K562 (cell line): ENCODE measurements around the gene RIC8B. TPM values are rescaled to one million over a fixed set of nuclear protein-coding genes. Genes with fewer than 3 reads are reported as not detected.
A peak's percentile ranks its signal among the peaks of the same experiment; 100 is the strongest.

Experiments used
- ATAC-seq: fragments of 200-7000 bp; cut with Tn5 transposase; 3 replicates; pipeline ENCODE4 v1.9.1; 2020; ENCODE audit warnings: moderate library complexity
- BruUV-seq: library from RNA; stranded (reverse); fragments of 400-500 nt; replicated peaks from 2 replicates; lab custom pipeline; 2021; lab: Mats Ljungman, UMichigan
- CTCF ChIA-PET: fragments of 300-600 bp; formaldehyde crosslinking; extraction: SDS; loops from one replicate; lab custom pipeline; 2021; ENCODE audit warnings: low intra/inter-chr PET ratio; lab: Yijun Ruan, JAX
- POLR2A ChIA-PET: fragments of 300-600, 350-650 bp; sonication (Branson Sonifier 250); formaldehyde crosslinking; extraction: SDS; loops from one replicate; lab custom pipeline; 2021; ENCODE audit warnings: antibody characterized with exemption, inconsistent platforms; lab: Yijun Ruan, JAX
- DNase-seq, 4 experiments: peaks; one replicate each; pipeline versions ENCODE4 v3.0.0 to v3.0.0-alpha.2; 2011 to 2018; ENCODE audit warnings: low spot score in 3 of 4, mixed read lengths in 3 of 4; ENCODE audit errors: extremely low read depth in 1 of 4
- FAIRE-seq: peaks from 2 replicates; lab custom pipeline; 2011; peaks lifted over from hg19 to GRCh38; lab: Jason Lieb, UNC
- H2AFZ ChIP-seq: 2 replicates; pipeline ENCODE4 v1.6.0; 2011; ENCODE audit warnings: low read depth, low read length, control low read depth, inconsistent platforms
- H3K27ac ChIP-seq: fragments of 200-600 bp; 3 replicates; pipeline ENCODE4 v1.8.0; 2011; ENCODE audit warnings: low read depth, mild to moderate bottlenecking, control low read depth, inconsistent platforms, low read length, moderate library complexity, mixed read lengths; ENCODE audit errors: extremely low read depth
- H3K27me3 ChIP-seq, 2 experiments: fragments of 300-600 bp in 1 of 2; 2 replicates in 1 of 2; 3 replicates in 1 of 2; pipeline versions ENCODE4 v1.6.0 to v1.8.0; 2011; ENCODE audit warnings: inconsistent platforms in 2 of 2, low read length in 2 of 2, mild to moderate bottlenecking in 1 of 2, mixed read lengths in 1 of 2, moderate library complexity in 1 of 2; ENCODE audit not compliant: control insufficient read depth in 2 of 2, insufficient read depth in 2 of 2
- H3K36me3 ChIP-seq: fragments of 300-600 bp; 3 replicates; pipeline ENCODE4 v1.8.0; 2011; ENCODE audit warnings: mild to moderate bottlenecking, low read length, inconsistent platforms; ENCODE audit not compliant: control insufficient read depth, insufficient read depth
- H3K4me1 ChIP-seq, 2 experiments: fragments of 200-600 bp in 1 of 2; replicated peaks in 1 of 2; 2 replicates in 1 of 2; 3 replicates in 1 of 2; pipeline versions ENCODE4 v1.5.1 to v1.8.0; 2011; ENCODE audit warnings: inconsistent platforms in 2 of 2, low read length in 2 of 2, mild to moderate bottlenecking in 1 of 2, mixed read lengths in 1 of 2, moderate library complexity in 1 of 2; ENCODE audit not compliant: control insufficient read depth in 2 of 2, insufficient read depth in 2 of 2
- H3K4me2 ChIP-seq: 2 replicates; pipeline ENCODE4 v1.6.1; 2011; ENCODE audit warnings: low read length, control low read depth, inconsistent platforms, mixed read lengths; ENCODE audit not compliant: insufficient read depth
- H3K4me3 ChIP-seq: fragments of 200-600 bp; sonication (generic), shearing (Covaris generic); 2 replicates; pipeline ENCODE4 v1.5.1; 2016; ENCODE audit warnings: control low read depth, inconsistent platforms
- H3K79me2 ChIP-seq: fragments of 200-600 bp; 3 replicates; pipeline ENCODE4 v1.8.0; 2011; ENCODE audit warnings: low read length, inconsistent platforms; ENCODE audit not compliant: control insufficient read depth, insufficient read depth
- H3K9ac ChIP-seq, 2 experiments: 2 replicates each; pipeline versions ENCODE4 v1.6.0 to v1.6.1; 2011; ENCODE audit warnings: low read depth in 2 of 2, low read length in 2 of 2, control low read depth in 1 of 2, inconsistent platforms in 1 of 2, mild to moderate bottlenecking in 1 of 2, mixed read lengths in 1 of 2; ENCODE audit not compliant: insufficient read depth in 1 of 2
- H3K9me1 ChIP-seq: one replicate; pipeline ENCODE4 v1.6.0; 2011; ENCODE audit warnings: inconsistent platforms, mild to moderate bottlenecking, low read length, moderate library complexity; ENCODE audit not compliant: control insufficient read depth, insufficient read depth
- H3K9me3 ChIP-seq: replicated peaks from 2 replicates; pipeline ENCODE4 v1.5.1; 2011; ENCODE audit warnings: low read depth, low read length, inconsistent platforms; ENCODE audit not compliant: control insufficient read depth, insufficient read depth
- H4K20me1 ChIP-seq: replicated peaks from 2 replicates; pipeline ENCODE4 v1.6.1; 2011; ENCODE audit warnings: low read length, inconsistent platforms, mixed read lengths; ENCODE audit not compliant: control insufficient read depth, insufficient read depth
- FOXM1 ChIP-seq, 2 experiments: fragments of 450-650 bp in 1 of 2; sonication (generic) in 1 of 2; formaldehyde crosslinking in 1 of 2; IDR thresholded peaks; 2 replicates each; pipeline versions ENCODE4 v1.6.1 to v1.9.0; 2017 to 2022; ENCODE audit warnings: low read depth in 2 of 2, mild to moderate bottlenecking in 2 of 2, missing genetic modification reagents in 1 of 2, moderate library complexity in 1 of 2
- GATAD2A ChIP-seq: fragments of 450-650 bp; IDR thresholded peaks from 2 replicates; pipeline ENCODE4 v1.6.1; 2017
- HMG20A ChIP-seq: fragments of 450-650 bp; formaldehyde crosslinking; conservative IDR thresholded peaks from 2 replicates; pipeline ENCODE4 v1.4.0; 2020; ENCODE audit warnings: mild to moderate bottlenecking, mixed read lengths
- KAT7 ChIP-seq: sonication (generic); formaldehyde crosslinking; IDR thresholded peaks from 2 replicates; pipeline ENCODE4 v1.8.0; 2022; ENCODE audit warnings: missing genetic modification reagents, mild to moderate bottlenecking, borderline replicate concordance
- LEF1 ChIP-seq: fragments of 450-650 bp; IDR thresholded peaks from 2 replicates; pipeline ENCODE4 v1.6.1; 2016; ENCODE audit warnings: mild to moderate bottlenecking
- MEIS2 ChIP-seq: fragments of 450-650 bp; IDR thresholded peaks from 2 replicates; pipeline ENCODE4 v1.6.1; 2014; ENCODE audit warnings: mild to moderate bottlenecking; ENCODE audit not compliant: partially characterized antibody
- NFIX ChIP-seq: fragments of 250-450 bp; sonication (Bioruptor Pico); IDR thresholded peaks from 2 replicates; pipeline ENCODE4 v1.4.0; 2020; ENCODE audit warnings: low read depth, mild to moderate bottlenecking, moderate library complexity
- PML ChIP-seq: IDR thresholded peaks from 2 replicates; pipeline ENCODE4 v1.6.1; 2012; ENCODE audit warnings: low read length, inconsistent platforms
- POLR2G ChIP-seq: fragments of 200-400 bp; formaldehyde crosslinking; IDR thresholded peaks from 2 replicates; pipeline ENCODE4 v1.6.1; 2017; ENCODE audit warnings: low read depth, mild to moderate bottlenecking, antibody characterized with exemption, low read length, moderate library complexity
- SMARCE1 ChIP-seq: fragments of 450-650 bp; IDR thresholded peaks from 2 replicates; pipeline ENCODE4 v1.7.1; 2016; ENCODE audit warnings: mild to moderate bottlenecking
- SOX6 ChIP-seq: fragments of 450-650 bp; IDR thresholded peaks from 2 replicates; pipeline ENCODE4 v1.6.1; 2014; ENCODE audit warnings: mild to moderate bottlenecking
- SREBF1 ChIP-seq: fragments of 150-350 bp; IDR thresholded peaks from 2 replicates; pipeline ENCODE4 v1.6.1; 2014; ENCODE audit warnings: antibody characterized with exemption, low read depth, low read length, borderline replicate concordance
- THRA ChIP-seq: fragments of 450-650 bp; IDR thresholded peaks from 2 replicates; pipeline ENCODE4 v1.6.1; 2017; ENCODE audit warnings: mild to moderate bottlenecking, moderate library complexity
- ZBTB8A ChIP-seq: fragments of 450-650 bp; IDR thresholded peaks from 2 replicates; pipeline ENCODE4 v1.6.1; 2018; ENCODE audit warnings: mild to moderate bottlenecking, moderate library complexity; ENCODE audit not compliant: partially characterized antibody
- ZKSCAN3 ChIP-seq: fragments of 250-450 bp; sonication (Bioruptor Pico); IDR thresholded peaks from 2 replicates; pipeline ENCODE4 v1.4.0; 2020
- WGBS: fragments of 100-300 bp; shearing (Covaris generic); methylation state at CpG from one replicate; pipeline ENCODE4 v1.1.6; 2016; ENCODE audit warnings: low coverage, mixed read lengths; ENCODE audit not compliant: insufficient coverage; ENCODE audit errors: missing lambda C conversion rate; 5-methylcytosine and 5-hydroxymethylcytosine counted together
- in situ Hi-C: fragments of 300-500 bp; cut with MboI; formaldehyde crosslinking; loops from 4 replicates; pipeline ENCODE4 v1.15.0; 2018; ENCODE audit warnings: inconsistent platforms, mixed read lengths
- intact Hi-C: fragments of 100-400 bp; cut with micrococcal nuclease; formaldehyde crosslinking; loops from 2 replicates; pipeline ENCODE4 v1.14.2; 2022
- polyA plus RNA-seq, 8 experiments: library from polyadenylated mRNA; depleted of rRNA in 4 of 8; stranded (reverse) in 5 of 8; unstranded in 3 of 8; fragments of >200 nt; fragmentation: Nextera tagmentation in 2 of 8; fragmentation: Illumina TruSeq in 1 of 8; extraction: Ambion mirVana in 2 of 8; extraction: Trizol in 1 of 8; gene quantifications; 2 replicates each; pipeline versions ENCODE4 v1.2.1 to v1.2.3, GENCODE V29; 2011 to 2014; ENCODE audit warnings: inconsistent platforms in 1 of 8, missing spikeins in 1 of 8
- total RNA-seq, 7 experiments: library from RNA; depleted of rRNA in 6 of 7; stranded (reverse); fragments of >200 nt in 6 of 7; fragmentation: Illumina TruSeq in 2 of 7; extraction: Trizol in 2 of 7; gene quantifications; 2 replicates each; pipeline versions ENCODE4 v1.2.1 to v1.2.3, GENCODE V29; 2011 to 2021; ENCODE audit warnings: low replicate concordance in 1 of 7
- TF ChIP-seq, protein P1 (sequence below), 2 experiments: fragments of 450-650 bp; IDR thresholded peaks; 2 replicates each; pipeline ENCODE4 v1.6.1; 2016
- TF ChIP-seq, protein P2 (sequence below): fragments of 450-650 bp; IDR thresholded peaks from 2 replicates; pipeline ENCODE4 v1.7.1; 2018; ENCODE audit warnings: mild to moderate bottlenecking, low read depth; ENCODE audit not compliant: partially characterized antibody

Gene RIC8B
- total and polyA plus RNA-seq, 9 of the 15 experiments (the other 6 are each of a cell fraction or from before 2014, with no cell fraction given), result 0.92 to 8.1 (median 4.8) TPM

- TF ChIP-seq, protein P1, sequence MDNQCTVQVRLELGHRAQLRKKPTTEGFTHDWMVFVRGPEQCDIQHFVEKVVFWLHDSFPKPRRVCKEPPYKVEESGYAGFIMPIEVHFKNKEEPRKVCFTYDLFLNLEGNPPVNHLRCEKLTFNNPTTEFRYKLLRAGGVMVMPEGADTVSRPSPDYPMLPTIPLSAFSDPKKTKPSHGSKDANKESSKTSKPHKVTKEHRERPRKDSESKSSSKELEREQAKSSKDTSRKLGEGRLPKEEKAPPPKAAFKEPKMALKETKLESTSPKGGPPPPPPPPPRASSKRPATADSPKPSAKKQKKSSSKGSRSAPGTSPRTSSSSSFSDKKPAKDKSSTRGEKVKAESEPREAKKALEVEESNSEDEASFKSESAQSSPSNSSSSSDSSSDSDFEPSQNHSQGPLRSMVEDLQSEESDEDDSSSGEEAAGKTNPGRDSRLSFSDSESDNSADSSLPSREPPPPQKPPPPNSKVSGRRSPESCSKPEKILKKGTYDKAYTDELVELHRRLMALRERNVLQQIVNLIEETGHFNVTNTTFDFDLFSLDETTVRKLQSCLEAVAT (IDR thresholded peaks at IDR 0.05), result peak in 1 of 2 experiments; percentile 67; a peak in 1 of 4 replicates
These were observed 135.7 kb downstream of the RIC8B start (continued) for GRCh38 chr12:106910202-106910601.

GRCh38 chr12:106911581-106911980 lies 137.1 kb downstream of the RIC8B start:
- H4K20me1 ChIP-seq, result no peaks in the 10 kb centered on the region
- no TSS peak for BruUV-seq
- POLR2A ChIA-PET, result interaction anchor here (0.6 kb wide), 1 partner anchor 75 kb away, joined by 3 read pairs; the partner anchor contains the start of gene MTERF2
- TF ChIP-seq SMARCE1, result no peak
- TF ChIP-seq THRA, result no peak
- TF ChIP-seq MEIS2, result no peak
- TF ChIP-seq KAT7 (CRISPR knock-in tag), result no peak
- TF ChIP-seq FOXM1 (IDR thresholded peaks at IDR 0.05; ENCODE audit: low read depth), result no peak
- TF ChIP-seq FOXM1 (CRISPR knock-in tag; IDR thresholded peaks at IDR 0.05; ENCODE audit: low read depth), result no peak
- TF ChIP-seq, protein P2, sequence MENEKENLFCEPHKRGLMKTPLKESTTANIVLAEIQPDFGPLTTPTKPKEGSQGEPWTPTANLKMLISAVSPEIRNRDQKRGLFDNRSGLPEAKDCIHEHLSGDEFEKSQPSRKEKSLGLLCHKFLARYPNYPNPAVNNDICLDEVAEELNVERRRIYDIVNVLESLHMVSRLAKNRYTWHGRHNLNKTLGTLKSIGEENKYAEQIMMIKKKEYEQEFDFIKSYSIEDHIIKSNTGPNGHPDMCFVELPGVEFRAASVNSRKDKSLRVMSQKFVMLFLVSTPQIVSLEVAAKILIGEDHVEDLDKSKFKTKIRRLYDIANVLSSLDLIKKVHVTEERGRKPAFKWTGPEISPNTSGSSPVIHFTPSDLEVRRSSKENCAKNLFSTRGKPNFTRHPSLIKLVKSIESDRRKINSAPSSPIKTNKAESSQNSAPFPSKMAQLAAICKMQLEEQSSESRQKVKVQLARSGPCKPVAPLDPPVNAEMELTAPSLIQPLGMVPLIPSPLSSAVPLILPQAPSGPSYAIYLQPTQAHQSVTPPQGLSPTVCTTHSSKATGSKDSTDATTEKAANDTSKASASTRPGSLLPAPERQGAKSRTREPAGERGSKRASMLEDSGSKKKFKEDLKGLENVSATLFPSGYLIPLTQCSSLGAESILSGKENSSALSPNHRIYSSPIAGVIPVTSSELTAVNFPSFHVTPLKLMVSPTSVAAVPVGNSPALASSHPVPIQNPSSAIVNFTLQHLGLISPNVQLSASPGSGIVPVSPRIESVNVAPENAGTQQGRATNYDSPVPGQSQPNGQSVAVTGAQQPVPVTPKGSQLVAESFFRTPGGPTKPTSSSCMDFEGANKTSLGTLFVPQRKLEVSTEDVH, result no peak
- no peak for TF ChIP-seq LEF1
- TF ChIP-seq PML, result no peak
- no peak for TF ChIP-seq ZKSCAN3 (CRISPR knock-in tag)
- TF ChIP-seq NFIX (CRISPR knock-in tag), result no peak
- no peak for TF ChIP-seq GATAD2A
- TF ChIP-seq SOX6, result no peak
- no peak for TF ChIP-seq ZBTB8A
- TF ChIP-seq POLR2G, result no peak
- no peak for TF ChIP-seq HMG20A
- TF ChIP-seq SREBF1, result no peak

More at GRCh38 chr12:106911581-106911980, 137.1 kb downstream of the RIC8B start:
- no peak for DNase-seq
- FAIRE-seq, result no peak
- intact Hi-C loops, result loop anchor here (10.0 kb wide), 1 partner anchor 177 kb away; no protein-coding TSS in a partner anchor
- 11% methylated on average over 6 of the region's 6 CpGs for WGBS
- Histone ChIP-seq H3K9me1 (no peaks in the 10 kb centered on the region), H3K9me3 (no peaks in the 10 kb centered on the region), H3K27me3 (peaks cover 22 to 59% of the 10 kb centered on the region in 2 experiments; a peak in 3 of 5 replicates), H3K79me2 (no peaks in the 10 kb centered on the region), H3K9ac (no peak overlapping the region), H2AFZ (no peak overlapping the region), H3K36me3 (no peaks in the 10 kb centered on the region), H3K4me3 (no peak overlapping the region), H3K27ac (no peak overlapping the region), H3K4me1 (no peaks in the 10 kb centered on the region; a peak in 2 of 5 replicates), H3K4me2 (no peak overlapping the region)
- CTCF ChIA-PET, result no interaction called here
- in situ Hi-C loops, result no loop called here
- ATAC-seq, result no peak
